AG04450 (cell line): ENCODE data around the gene ZNF853. TPM values are rescaled to one million over a fixed set of nuclear protein-coding genes. Genes with fewer than 3 reads are reported as not detected.

ENCODE experiments used
- CTCF ChIA-PET: fragments of 300-600, 350-600 bp; formaldehyde crosslinking; extraction: SDS; loops from one replicate; lab custom pipeline; 2022; ENCODE audit warnings: antibody characterized with exemption, inconsistent platforms; lab: Charles Lee
- POLR2A ChIA-PET: fragments of 350-600 bp; formaldehyde crosslinking; extraction: SDS; loops from one replicate; lab custom pipeline; 2021; ENCODE audit warnings: antibody characterized with exemption, inconsistent platforms; lab: Yijun Ruan, JAX
- DNase-seq: peaks from one replicate; pipeline ENCODE4 v3.0.0-alpha.2; 2011; ENCODE audit warnings: low read depth, low spot score
- H3K27ac ChIP-seq: one replicate; pipeline ENCODE4 v1.5.1; 2012; ENCODE audit warnings: low read depth, low read length, control low read depth
- H3K27me3 ChIP-seq: one replicate; pipeline ENCODE4 v1.6.0; 2012; ENCODE audit warnings: low read length; ENCODE audit not compliant: control insufficient read depth, insufficient read depth
- H3K4me3 ChIP-seq: 2 replicates; pipeline ENCODE4 v1.5.1; 2011; ENCODE audit warnings: mild to moderate bottlenecking, low read depth, low read length, control low read depth
- H3K9me3 ChIP-seq: 2 replicates; pipeline ENCODE4 v1.5.1; 2012; ENCODE audit warnings: low read length; ENCODE audit not compliant: control insufficient read depth, insufficient read depth
- polyA plus RNA-seq: library from polyadenylated mRNA; depleted of rRNA; stranded (reverse); fragments of >200 nt; gene quantifications from 2 replicates; pipeline ENCODE4 v1.2.3, GENCODE V29; 2011
- TF ChIP-seq, protein P1 (sequence below): IDR thresholded peaks from 2 replicates; pipeline ENCODE4 v1.5.1; 2011; ENCODE audit warnings: low read depth, low read length, control low read depth, inconsistent platforms

The ZNF853 gene
- polyA plus RNA-seq, 1 experiment = 5.3 TPM

DNA sequence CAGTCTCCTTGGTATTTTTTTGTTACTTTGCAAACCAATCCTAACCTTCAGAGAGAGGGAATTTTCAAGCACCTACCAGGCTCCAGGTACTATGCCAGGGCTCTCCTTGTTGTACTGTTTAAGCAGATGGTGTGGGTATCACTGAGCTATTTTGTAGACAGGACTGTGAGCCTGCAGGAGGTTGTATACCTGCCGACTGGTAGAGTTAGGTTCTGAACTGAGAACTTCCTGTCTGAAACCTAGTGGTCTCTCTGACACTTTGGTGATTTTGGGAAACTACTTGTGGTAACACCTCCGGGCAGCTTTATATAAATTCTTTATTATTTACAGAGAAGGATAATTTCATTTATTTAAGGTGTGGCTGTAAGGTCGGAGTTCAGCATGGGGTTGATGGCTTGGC is 4.6 kb downstream of the ZNF853 start:
- no peak for DNase-seq
- POLR2A ChIA-PET = no interaction called here
- Histone ChIP-seq H3K9me3 (peaks cover 4% of the 10 kb centered on the region; the same call in 1 of the 2 replicates), H3K27me3 (peaks cover 2% of the 10 kb centered on the region), H3K27ac (no peak overlapping the region), H3K4me3 (no peak overlapping the region)
- CTCF ChIA-PET = no interaction called here
- TF ChIP-seq, protein P1, sequence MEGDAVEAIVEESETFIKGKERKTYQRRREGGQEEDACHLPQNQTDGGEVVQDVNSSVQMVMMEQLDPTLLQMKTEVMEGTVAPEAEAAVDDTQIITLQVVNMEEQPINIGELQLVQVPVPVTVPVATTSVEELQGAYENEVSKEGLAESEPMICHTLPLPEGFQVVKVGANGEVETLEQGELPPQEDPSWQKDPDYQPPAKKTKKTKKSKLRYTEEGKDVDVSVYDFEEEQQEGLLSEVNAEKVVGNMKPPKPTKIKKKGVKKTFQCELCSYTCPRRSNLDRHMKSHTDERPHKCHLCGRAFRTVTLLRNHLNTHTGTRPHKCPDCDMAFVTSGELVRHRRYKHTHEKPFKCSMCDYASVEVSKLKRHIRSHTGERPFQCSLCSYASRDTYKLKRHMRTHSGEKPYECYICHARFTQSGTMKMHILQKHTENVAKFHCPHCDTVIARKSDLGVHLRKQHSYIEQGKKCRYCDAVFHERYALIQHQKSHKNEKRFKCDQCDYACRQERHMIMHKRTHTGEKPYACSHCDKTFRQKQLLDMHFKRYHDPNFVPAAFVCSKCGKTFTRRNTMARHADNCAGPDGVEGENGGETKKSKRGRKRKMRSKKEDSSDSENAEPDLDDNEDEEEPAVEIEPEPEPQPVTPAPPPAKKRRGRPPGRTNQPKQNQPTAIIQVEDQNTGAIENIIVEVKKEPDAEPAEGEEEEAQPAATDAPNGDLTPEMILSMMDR = no peak

DNA sequence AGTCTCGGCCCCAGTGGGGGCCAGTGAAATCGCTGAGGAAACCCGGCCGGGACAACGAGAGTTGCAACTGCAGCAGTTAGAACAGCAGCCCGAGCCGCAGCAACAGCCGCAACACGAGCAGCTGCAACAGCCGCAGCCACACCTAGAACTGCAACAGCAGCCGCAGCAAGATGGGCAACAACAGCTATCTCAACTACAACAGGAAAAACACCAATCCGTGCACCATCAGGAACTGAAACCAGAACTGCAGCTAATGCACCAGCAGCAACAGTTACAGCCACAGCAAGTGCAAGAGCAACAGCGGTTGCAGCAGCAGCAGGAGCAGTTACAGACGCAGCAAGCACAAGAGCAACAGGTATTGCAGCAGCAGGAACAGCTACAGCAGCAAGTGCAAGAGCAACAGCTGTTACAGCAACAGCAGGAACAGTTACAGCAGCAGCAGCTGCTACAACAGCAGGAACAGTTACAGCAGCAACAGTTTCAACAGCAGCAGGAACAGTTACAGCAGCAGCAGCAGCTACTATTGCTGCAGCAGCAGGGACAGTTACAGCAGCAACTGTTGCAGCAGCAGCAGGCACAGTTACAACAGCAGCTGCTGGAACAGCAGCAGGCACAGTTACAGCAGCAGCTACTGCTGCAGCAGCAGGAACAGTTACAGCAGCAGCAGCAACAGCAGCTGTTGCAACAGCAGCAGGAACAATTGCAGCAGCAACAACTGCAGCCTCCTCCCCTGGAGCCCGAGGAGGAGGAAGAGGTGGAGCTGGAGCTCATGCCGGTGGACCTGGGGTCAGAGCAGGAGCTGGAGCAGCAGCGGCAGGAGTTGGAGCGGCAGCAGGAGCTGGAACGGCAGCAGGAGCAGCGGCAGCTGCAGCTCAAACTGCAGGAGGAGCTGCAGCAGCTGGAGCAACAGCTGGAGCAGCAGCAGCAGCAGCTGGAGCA is 6.1 kb downstream of the ZNF853 start:
- TF ChIP-seq, protein P1 = no peak
- H3K27me3 ChIP-seq = no peaks in the 10 kb centered on the region
- no peak for DNase-seq

DNA sequence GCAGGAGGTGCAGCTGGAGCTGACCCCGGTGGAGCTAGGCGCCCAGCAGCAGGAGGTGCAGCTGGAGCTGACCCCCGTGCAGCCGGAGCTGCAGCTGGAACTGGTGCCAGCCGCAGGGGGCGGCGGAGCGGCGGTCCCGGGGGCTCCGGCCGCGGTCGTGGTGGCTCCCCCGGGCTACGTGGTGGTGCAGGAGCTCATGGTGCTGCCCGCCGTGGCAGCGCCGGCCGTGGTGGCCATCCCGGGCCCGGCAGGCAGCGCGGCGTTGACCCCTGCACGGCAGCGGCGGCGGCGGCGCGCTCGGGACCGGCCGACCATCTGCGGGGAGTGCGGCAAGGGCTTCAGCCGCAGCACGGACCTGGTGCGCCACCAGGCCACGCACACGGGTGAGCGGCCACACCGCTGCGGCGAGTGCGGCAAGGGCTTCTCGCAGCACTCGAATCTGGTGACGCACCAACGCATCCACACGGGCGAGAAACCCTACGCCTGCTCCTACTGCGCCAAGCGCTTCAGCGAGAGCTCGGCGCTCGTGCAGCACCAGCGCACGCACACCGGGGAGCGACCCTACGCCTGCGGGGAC is 6.8 kb downstream of the ZNF853 start:
- no peak for DNase-seq
- H3K27me3 ChIP-seq = no peaks in the 10 kb centered on the region
- H3K27ac ChIP-seq = no peak overlapping the region
- TF ChIP-seq, protein P1 = no peak
- H3K4me3 ChIP-seq = no peak overlapping the region
- ChIA-PET POLR2A (no interaction called here), CTCF (no interaction called here)
- no peaks in the 10 kb centered on the region for H3K9me3 ChIP-seq

More for the DNA sequence above, 6.1 kb downstream of the ZNF853 start:
- Histone ChIP-seq H3K27ac (no peak overlapping the region), H3K4me3 (no peak overlapping the region), H3K9me3 (peaks cover 2% of the 10 kb centered on the region; the same call in 1 of the 2 replicates)
- POLR2A ChIA-PET = no interaction called here
- CTCF ChIA-PET = no interaction called here

DNA sequence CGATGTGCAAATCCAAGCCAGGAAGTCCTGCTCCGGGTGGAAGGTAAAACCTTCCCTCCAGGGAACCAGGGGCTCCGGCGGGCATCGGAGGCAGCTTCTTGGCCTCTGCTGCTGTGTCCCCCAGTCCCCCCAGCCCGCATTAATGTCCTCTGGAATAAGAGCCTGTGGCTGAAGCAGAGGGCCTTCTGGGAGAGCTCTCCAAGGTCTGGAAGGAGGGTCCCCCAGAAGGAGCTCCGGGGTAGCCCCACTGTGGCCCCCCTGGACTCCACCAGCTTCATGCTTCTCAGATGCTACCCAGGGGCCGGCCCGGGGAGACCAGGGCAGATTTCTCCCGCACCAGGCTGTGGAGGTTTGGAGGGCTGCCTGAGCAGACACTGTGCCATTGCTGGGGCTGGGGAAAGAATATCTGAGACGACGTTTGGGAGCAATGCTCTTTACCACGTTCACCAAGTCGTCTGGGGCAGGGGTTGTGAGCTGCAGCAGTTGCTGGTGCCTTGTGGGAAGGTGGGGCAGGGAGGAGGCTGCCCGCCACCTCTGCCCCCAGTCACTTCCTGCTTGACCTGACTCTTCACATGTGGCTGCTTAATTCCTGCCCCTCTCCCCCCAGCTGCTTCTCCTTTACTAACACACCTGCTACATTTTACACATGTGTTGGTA is 8.3 kb downstream of the ZNF853 start:
- Histone ChIP-seq H3K9me3 (no peaks in the 10 kb centered on the region), H3K4me3 (no peak overlapping the region), H3K27ac (no peak overlapping the region), H3K27me3 (no peaks in the 10 kb centered on the region)
- POLR2A ChIA-PET = no interaction called here
- CTCF ChIA-PET = no interaction called here
- TF ChIP-seq, protein P1 = no peak
- DNase-seq = no peak
